ENCODE measurements around the gene HYAL1.
A peak's percentile ranks its signal among the peaks of the same experiment; 100 is the strongest.

DNA sequence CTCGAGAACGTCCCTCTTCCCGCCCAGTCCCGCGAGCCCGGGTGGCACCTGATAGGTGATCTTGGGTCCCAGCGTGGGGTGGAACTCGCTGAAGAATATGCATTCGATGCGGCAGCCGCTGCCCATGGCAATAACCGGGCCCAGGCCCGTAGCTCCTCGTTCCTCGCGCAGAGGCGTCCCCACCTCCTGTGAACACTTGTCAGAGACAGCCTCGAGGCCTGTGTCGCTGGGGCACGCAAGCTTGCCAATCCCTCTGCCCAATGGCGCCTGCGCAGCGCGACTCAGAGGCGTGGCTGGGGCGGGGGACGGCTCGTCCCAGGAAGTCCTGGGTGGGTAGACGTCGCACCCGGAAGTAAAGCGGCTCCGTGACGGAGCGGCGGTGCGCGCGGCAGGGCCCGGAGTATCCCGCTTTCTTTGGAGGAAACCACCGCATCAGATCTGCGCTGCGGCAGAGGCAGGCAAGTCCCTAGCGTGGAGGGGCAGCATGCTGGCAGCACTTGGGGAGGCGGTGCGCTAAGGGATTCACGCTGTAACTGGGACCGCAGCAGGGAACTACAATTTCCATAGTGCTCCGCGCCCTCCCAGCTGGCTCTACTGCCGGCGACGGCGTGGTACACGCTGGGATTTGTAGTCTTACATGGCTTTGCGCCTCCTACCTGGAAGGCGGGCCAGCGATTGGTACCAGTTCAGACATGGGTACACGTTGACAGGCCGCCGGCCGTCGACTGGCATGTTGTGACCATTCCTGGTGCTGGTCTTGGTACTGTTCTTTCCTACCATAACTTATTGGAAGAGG lies 47.4 kb upstream of the HYAL1 start, which contains the start of the genes CYB561D2 and NPRL2:
- TF ChIP-seq POLR2AphosphoS5 (IDR thresholded peaks at IDR 0.05) (peak; percentile 83 to 91 (median 90)), POLR2A (IDR thresholded peaks at IDR 0.05) (peak; percentile 10 to 78), EP300 (IDR thresholded peaks at IDR 0.05) (no peak)
- TF ChIP-seq, protein P1, sequence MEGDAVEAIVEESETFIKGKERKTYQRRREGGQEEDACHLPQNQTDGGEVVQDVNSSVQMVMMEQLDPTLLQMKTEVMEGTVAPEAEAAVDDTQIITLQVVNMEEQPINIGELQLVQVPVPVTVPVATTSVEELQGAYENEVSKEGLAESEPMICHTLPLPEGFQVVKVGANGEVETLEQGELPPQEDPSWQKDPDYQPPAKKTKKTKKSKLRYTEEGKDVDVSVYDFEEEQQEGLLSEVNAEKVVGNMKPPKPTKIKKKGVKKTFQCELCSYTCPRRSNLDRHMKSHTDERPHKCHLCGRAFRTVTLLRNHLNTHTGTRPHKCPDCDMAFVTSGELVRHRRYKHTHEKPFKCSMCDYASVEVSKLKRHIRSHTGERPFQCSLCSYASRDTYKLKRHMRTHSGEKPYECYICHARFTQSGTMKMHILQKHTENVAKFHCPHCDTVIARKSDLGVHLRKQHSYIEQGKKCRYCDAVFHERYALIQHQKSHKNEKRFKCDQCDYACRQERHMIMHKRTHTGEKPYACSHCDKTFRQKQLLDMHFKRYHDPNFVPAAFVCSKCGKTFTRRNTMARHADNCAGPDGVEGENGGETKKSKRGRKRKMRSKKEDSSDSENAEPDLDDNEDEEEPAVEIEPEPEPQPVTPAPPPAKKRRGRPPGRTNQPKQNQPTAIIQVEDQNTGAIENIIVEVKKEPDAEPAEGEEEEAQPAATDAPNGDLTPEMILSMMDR (IDR thresholded peaks at IDR 0.05): no peak
